ENCODE measurements around the gene ARHGAP30. TPM values are rescaled to one million over a fixed set of nuclear protein-coding genes. Genes with fewer than 3 reads are reported as not detected.
A peak's percentile ranks its signal among the peaks of the same experiment; 100 is the strongest.

The ARHGAP30 gene
- total RNA-seq, 1 experiment from 2014 or later = 0.39 TPM

DNA sequence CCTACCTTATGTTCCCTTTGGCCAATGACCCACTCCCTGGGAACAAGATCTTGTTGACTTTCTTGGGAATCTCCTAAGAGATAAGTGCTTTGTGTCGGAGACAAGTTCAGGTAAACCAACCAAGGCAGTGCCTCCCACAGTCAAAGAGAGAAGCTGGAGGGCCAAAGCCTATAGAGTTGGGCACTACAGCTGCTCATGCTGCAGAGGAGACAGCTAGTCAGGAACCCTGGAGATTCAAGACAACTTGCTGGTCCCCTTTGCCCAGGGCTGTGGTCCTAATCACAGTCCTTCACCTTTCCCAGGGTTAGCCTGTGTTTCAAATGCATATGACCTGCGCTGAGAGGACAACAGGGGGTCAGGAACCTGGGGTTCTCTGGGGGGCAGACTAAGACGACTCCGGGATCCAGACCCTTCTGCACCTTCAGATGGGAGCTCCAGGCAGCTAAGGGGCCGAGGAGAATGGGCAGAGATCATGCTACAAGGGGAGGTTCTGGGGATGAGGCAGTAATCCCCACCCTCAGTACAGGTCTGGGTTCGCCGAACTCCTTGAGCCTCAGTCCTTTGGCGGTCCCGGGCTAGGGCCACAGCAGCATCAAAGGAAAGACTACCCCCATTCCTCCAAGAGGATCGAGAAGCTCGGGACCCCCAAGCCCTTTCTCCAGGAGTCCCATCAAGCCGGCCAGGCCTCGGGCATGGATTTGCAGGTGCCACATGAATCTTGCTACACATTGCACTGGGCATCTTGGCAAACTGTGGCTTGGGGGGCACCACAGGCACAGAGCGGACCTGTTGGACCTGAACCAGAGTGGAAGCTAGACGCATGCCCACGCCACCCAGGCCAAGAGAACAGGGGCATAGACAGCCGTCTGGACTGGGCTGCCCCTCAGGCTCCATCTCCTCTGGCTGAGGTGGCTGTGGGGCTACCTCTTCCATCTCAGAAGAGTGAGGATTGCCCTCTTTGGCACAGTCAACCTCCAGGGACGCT lies 22.0 kb downstream of the ARHGAP30 start:
- no peak overlapping the region for H3K9ac ChIP-seq (ENCODE audit: low read length)
- TF ChIP-seq SRF (IDR thresholded peaks at IDR 0.05; ENCODE audit: low read depth) (no peak), ZNF274 (IDR thresholded peaks at IDR 0.05; ENCODE audit: low read depth, low read length) (no peak), POLR2AphosphoS5 (IDR thresholded peaks at IDR 0.05; ENCODE audit: low read depth, low read length) (0 out of 2 replicates have a peak, but pooled peaks have one; percentile 12)
- no peaks in the 10 kb centered on the region for H3K27me3 ChIP-seq (ENCODE audit: insufficient read depth, low read length)
- no peaks in the 10 kb centered on the region for H3K9me2 ChIP-seq (ENCODE audit: insufficient read depth)
- peaks cover 0 to 3% of the 10 kb centered on the region in 2 experiments; a peak in 1 of 4 replicates for H3K36me3 ChIP-seq (ENCODE audit: control insufficient read depth in 1 of 2, insufficient read depth in 2 of 2, low read length in 2 of 2)
- ChIA-PET POLR2A (interaction anchor here (1.0 kb wide), 1 partner anchor 85 kb away, joined by 3 read pairs; the partner anchor contains the start of gene DEDD), CTCF (interaction anchor here (0.5 kb wide), 1 partner anchor 26 kb away, joined by 3 read pairs; no protein-coding TSS in a partner anchor), RAD21 (ENCODE audit: low non-redundant PET in 1 of 2, low total read pairs in 2 of 2, uncharacterized antibody in 2 of 2, unreplicated experiment in 2 of 2) (no interaction called here)
- peaks cover 5 to 20% of the 10 kb centered on the region in 2 experiments; a peak in 2 of 4 replicates for H3K4me1 ChIP-seq (ENCODE audit: control insufficient read depth in 1 of 2, insufficient read depth in 2 of 2, low read length in 2 of 2)
- intact Hi-C loops (cut with micrococcal nuclease) = loop anchor here (5.0 kb wide), 1 partner anchor 70 kb away; the partner anchor contains the start of genes NIT1 and PFDN2
- peaks cover 0 to 5% of the 10 kb centered on the region in 2 experiments; a peak in 1 of 4 replicates for H3K9me3 ChIP-seq (ENCODE audit: control insufficient read depth in 1 of 2, insufficient read depth in 1 of 2, low read depth in 1 of 2, low read length in 2 of 2)
- no peak overlapping the region for H3K4me3 ChIP-seq (replicated peaks in 1 of 2; ENCODE audit: low read depth in 1 of 2, low read length in 2 of 2)
- ATAC-seq = no peak
- no TSS peak for BruUV-seq (replicated peaks)
- H3K4me2 ChIP-seq (ENCODE audit: low read length) = no peak overlapping the region
- H4K20me1 ChIP-seq (ENCODE audit: insufficient read depth) = no peaks in the 10 kb centered on the region
- DNase-seq (ENCODE audit: low read depth, low spot score) = no peak
- H2AFZ ChIP-seq (ENCODE audit: low read depth, low read length, poor library complexity, severe bottlenecking) = no peak overlapping the region
- H3K27ac ChIP-seq (ENCODE audit: low read depth, low read length) = no peak overlapping the region
- peaks cover 16% of the 10 kb centered on the region; the same call in 1 of the 2 replicates for H3K79me2 ChIP-seq (ENCODE audit: insufficient read depth, low read length)

DNA sequence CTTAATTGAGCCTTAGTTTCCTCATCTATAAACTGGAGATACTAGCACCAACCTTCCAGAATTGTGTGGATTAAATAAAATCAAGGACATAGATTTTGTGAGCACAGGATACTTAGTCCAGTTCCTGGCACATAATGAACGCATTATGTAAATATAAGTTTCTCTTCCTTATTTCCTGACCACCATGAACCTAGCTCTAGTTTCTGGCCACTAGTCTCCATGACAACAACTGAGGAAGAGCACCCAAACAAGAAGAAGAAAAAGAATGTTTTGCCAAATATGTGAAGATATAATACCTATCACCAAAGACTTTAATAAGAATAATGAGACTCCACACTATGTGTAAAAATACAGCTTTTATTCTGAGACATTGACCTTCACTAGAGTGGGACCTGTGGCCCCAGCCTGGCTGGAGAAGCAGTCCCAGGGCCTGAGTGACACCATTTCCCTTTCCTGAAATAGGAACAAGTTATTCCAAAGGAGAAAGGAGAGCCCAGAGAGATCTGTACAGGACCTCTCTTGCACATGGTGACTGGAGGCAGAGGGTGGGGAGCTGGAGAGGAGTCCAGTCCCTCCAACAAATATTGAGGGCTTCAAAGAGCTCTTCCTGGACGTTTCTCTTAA lies 23.0 kb downstream of the ARHGAP30 start:
- no peaks in the 10 kb centered on the region for H3K9me2 ChIP-seq (ENCODE audit: insufficient read depth)
- peak overlapping the region; percentile 74 for H3K4me2 ChIP-seq (ENCODE audit: low read length)
- peaks cover 0 to 5% of the 10 kb centered on the region in 2 experiments; a peak in 1 of 4 replicates for H3K9me3 ChIP-seq (ENCODE audit: control insufficient read depth in 1 of 2, insufficient read depth in 1 of 2, low read depth in 1 of 2, low read length in 2 of 2)
- H3K36me3 ChIP-seq (ENCODE audit: control insufficient read depth in 1 of 2, insufficient read depth in 2 of 2, low read length in 2 of 2) = peaks cover 0 to 13% of the 10 kb centered on the region in 2 experiments; a peak in 1 of 4 replicates
- peaks cover 16% of the 10 kb centered on the region; the same call in 1 of the 2 replicates for H3K79me2 ChIP-seq (ENCODE audit: insufficient read depth, low read length)
- H3K4me3 ChIP-seq (replicated peaks in 1 of 2; ENCODE audit: low read depth in 1 of 2, low read length in 2 of 2) = peak overlapping the region; percentile 66 to 70
- no peaks in the 10 kb centered on the region for H4K20me1 ChIP-seq (ENCODE audit: insufficient read depth)
- no TSS peak for BruUV-seq (replicated peaks)
- no peak overlapping the region for H2AFZ ChIP-seq (ENCODE audit: low read depth, low read length, poor library complexity, severe bottlenecking)
- RAD21 ChIA-PET (ENCODE audit: low non-redundant PET in 1 of 2, low total read pairs in 2 of 2, uncharacterized antibody in 2 of 2, unreplicated experiment in 2 of 2) = no interaction called here
- H3K9ac ChIP-seq (ENCODE audit: low read length) = peak overlapping the region; percentile 79
- TF ChIP-seq ZFX (IDR thresholded peaks at IDR 0.05) (no peak), JUND (IDR thresholded peaks at IDR 0.05) (no peak), CEBPB (IDR thresholded peaks at IDR 0.05; ENCODE audit: low read depth) (no peak), TCF7L2 (IDR thresholded peaks at IDR 0.05; ENCODE audit: borderline replicate concordance, extremely low read depth, insufficient read depth, insufficient read length) (no peak), EZH2phosphoT487 (IDR thresholded peaks at IDR 0.05; ENCODE audit: borderline replicate concordance) (no peak), YY1 (IDR thresholded peaks at IDR 0.05; ENCODE audit: extremely low read depth, insufficient replicate concordance, low read depth, low read length) (no peak), POLR2AphosphoS5 (IDR thresholded peaks at IDR 0.05; ENCODE audit: low read depth, low read length) (peak; percentile 12; the same call in 1 of the 2 replicates)
- peak overlapping the region; percentile 85 for H3K27ac ChIP-seq (ENCODE audit: low read depth, low read length)
- peaks cover 5 to 17% of the 10 kb centered on the region in 2 experiments; a peak in 2 of 4 replicates for H3K4me1 ChIP-seq (ENCODE audit: control insufficient read depth in 1 of 2, insufficient read depth in 2 of 2, low read length in 2 of 2)
- ATAC-seq (no peak), DNase-seq (ENCODE audit: low read depth, low spot score) (no peak)
- POLR2A ChIA-PET = interaction anchor here (0.7 to 3.3 kb wide), 3 partner anchors 8 to 49 kb away, joined by 3 to 18 read pairs (median 3); partner anchors contain the start of gene F11R
- no peaks in the 10 kb centered on the region for H3K27me3 ChIP-seq (ENCODE audit: insufficient read depth, low read length)
- CTCF ChIA-PET = interaction anchor here (0.5 to 1.9 kb wide), 2 partner anchors 8 to 25 kb away, joined by 3 to 5 read pairs; no protein-coding TSS in a partner anchor
- intact Hi-C loops (cut with micrococcal nuclease) = loop anchor here (5.0 kb wide), 1 partner anchor 71 kb away; the partner anchor contains the start of genes NIT1 and PFDN2
